Mesendoderm (in vitro differentiated cells): ENCODE measurements around the gene RAB11FIP3.
A peak's percentile ranks its signal among the peaks of the same experiment; 100 is the strongest.

Source experiments
- DNase-seq: peaks from one replicate; pipeline ENCODE4 v3.0.0; 2013
- H2AK5ac ChIP-seq: 2 replicates; pipeline ENCODE4 v1.6.1; 2013; ENCODE audit warnings: low read length, inconsistent platforms
- H2BK120ac ChIP-seq: 2 replicates; pipeline ENCODE4 v1.6.1; 2013; ENCODE audit warnings: low read depth, mild to moderate bottlenecking, low read length, moderate library complexity, mixed read lengths
- H2BK15ac ChIP-seq: replicated peaks from 2 replicates; pipeline ENCODE4 v1.6.1; 2013; ENCODE audit warnings: low read depth, mild to moderate bottlenecking, moderate library complexity
- H2BK5ac ChIP-seq: 2 replicates; pipeline ENCODE4 v1.6.1; 2013; ENCODE audit warnings: low read length, inconsistent platforms
- H3K18ac ChIP-seq: 2 replicates; pipeline ENCODE4 v1.6.1; 2013; ENCODE audit warnings: mild to moderate bottlenecking, low read length, mixed read lengths
- H3K23ac ChIP-seq: one replicate; pipeline ENCODE4 v1.6.1; 2013; ENCODE audit warnings: low read length
- H3K27ac ChIP-seq: 2 replicates; pipeline ENCODE4 v1.5.1; 2013; ENCODE audit warnings: low read depth, mild to moderate bottlenecking, inconsistent platforms, low read length, moderate library complexity
- H3K27me3 ChIP-seq: 2 replicates; pipeline ENCODE4 v1.6.1; 2013; ENCODE audit warnings: low read length, control low read depth, mild to moderate bottlenecking, inconsistent platforms; ENCODE audit not compliant: insufficient read depth, poor library complexity
- H3K36me3 ChIP-seq: 2 replicates; pipeline ENCODE4 v1.6.1; 2013; ENCODE audit warnings: low read length, inconsistent platforms; ENCODE audit not compliant: control insufficient read depth, insufficient read depth
- H3K4ac ChIP-seq: one replicate; pipeline ENCODE4 v1.6.1; 2013; ENCODE audit warnings: low read depth, mild to moderate bottlenecking, low read length, moderate library complexity
- H3K4me1 ChIP-seq: 2 replicates; pipeline ENCODE4 v1.6.1; 2013; ENCODE audit warnings: low read depth, low read length, inconsistent platforms; ENCODE audit not compliant: control insufficient read depth
- H3K4me2 ChIP-seq: 2 replicates; pipeline ENCODE4 v1.6.1; 2013; ENCODE audit warnings: low read length
- H3K4me3 ChIP-seq: 2 replicates; pipeline ENCODE4 v1.5.1; 2013; ENCODE audit warnings: mild to moderate bottlenecking, low read length
- H3K56ac ChIP-seq: one replicate; pipeline ENCODE4 v1.6.1; 2013; ENCODE audit warnings: low read length
- H3K79me1 ChIP-seq: 2 replicates; pipeline ENCODE4 v1.6.1; 2013; ENCODE audit warnings: low read length, inconsistent platforms
- H3K79me2 ChIP-seq: 2 replicates; pipeline ENCODE4 v1.6.1; 2013; ENCODE audit warnings: mild to moderate bottlenecking, low read length; ENCODE audit not compliant: control insufficient read depth, insufficient read depth
- H3K9ac ChIP-seq: 2 replicates; pipeline ENCODE4 v1.6.1; 2013; ENCODE audit warnings: low read length, inconsistent platforms
- H4K5ac ChIP-seq: one replicate; pipeline ENCODE4 v1.6.1; 2013; ENCODE audit warnings: low read length
- H4K8ac ChIP-seq: one replicate; pipeline ENCODE4 v1.6.1; 2013; ENCODE audit warnings: low read depth, mild to moderate bottlenecking, control low read depth, low read length, moderate library complexity
- WGBS: extraction: QIAGEN DNeasy Blood & Tissue Kit; methylation state at CpG from one replicate; pipeline ENCODE4 v1.1.7; 2013; ENCODE audit warnings: low lambda C conversion rate, missing lambda C conversion rate; ENCODE audit not compliant: insufficient coverage; ENCODE audit errors: extremely low coverage; 5-methylcytosine and 5-hydroxymethylcytosine counted together

The RAB11FIP3 gene

DNA sequence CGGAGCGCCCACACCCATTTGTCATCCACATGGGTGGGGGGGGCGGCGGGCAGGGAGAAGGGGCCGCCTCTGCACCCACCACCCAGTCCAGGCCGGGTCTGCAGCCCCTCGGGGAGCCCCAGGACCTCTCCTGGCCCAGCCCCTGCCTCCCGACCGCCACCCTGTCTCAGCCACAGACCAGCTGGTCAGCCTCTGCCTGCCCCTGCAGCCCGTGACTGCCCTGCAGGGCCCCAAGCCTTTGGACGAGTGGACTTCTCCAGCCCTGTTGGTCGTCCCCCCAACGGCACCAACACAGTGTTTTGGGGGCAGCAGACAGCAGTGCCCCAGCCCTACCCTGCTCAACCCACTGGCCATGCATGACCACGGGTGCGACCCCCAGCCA, 136.0 kb downstream of the RAB11FIP3 start:
- Histone ChIP-seq H2BK5ac (no peak overlapping the region), H3K4ac (no peak overlapping the region), H3K79me2 (no peaks in the 10 kb centered on the region), H3K4me2 (no peak overlapping the region), H3K79me1 (no peaks in the 10 kb centered on the region), H2BK120ac (no peak overlapping the region), H3K4me3 (no peak overlapping the region), H3K56ac (no peak overlapping the region), H4K5ac (no peak overlapping the region), H3K27ac (no peak overlapping the region), H2AK5ac (no peak overlapping the region), H3K9ac (no peak overlapping the region), H4K8ac (no peak overlapping the region), H3K27me3 (peaks cover 10% of the 10 kb centered on the region), H3K18ac (no peak overlapping the region), H3K4me1 (no peaks in the 10 kb centered on the region), H3K36me3 (no peaks in the 10 kb centered on the region), H3K23ac (peak overlapping the region; percentile 45), H2BK15ac (no peak overlapping the region)
- no peak for DNase-seq
- WGBS: no CpG with 5 or more reads among the region's 15 CpGs

DNA sequence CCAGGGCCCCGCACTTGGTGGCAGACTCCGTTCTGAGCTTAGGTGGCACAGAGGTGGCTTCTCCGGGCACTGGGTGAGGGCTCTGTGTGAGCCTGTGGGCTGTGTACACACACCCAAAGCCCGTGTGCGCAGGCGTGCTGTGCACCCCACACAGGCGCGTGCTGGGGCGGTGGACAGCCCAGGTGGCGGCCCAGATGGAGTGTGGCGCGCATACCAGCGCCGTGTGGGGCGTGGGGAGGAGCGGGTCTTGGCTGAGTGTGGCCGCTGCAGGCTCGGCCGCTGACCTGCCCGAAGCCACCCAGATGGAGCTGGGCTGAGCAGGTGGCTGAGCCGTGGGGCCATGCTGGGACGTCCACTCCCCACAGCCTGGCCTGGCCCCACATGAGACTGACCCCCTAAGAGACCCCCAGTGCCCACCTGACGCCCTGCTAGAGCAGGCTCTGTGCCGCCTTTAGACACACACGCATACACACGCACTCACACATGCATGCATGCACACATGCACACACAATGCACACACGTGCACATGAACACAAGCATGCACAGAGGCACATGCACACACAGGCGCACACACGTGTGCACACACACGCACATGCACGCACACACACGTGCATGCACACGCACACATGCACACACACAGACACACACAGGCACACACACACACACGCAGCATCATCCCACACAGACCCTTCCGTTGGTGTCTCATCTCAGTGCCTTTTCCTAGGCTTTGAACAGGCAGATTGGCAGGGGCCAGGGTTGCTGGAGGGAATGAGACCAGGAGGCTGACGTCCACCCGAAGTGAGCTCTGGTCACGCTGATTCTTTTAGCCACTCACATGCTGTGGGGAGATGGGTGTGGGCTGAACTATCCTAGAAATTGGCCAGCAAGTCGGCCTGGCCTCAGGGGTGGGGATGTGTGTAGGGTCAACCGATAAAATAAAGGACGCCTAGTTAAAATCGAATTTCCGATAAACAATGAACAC, 136.8 kb downstream of the RAB11FIP3 start:
- Histone ChIP-seq H3K4me1 (peaks cover 2% of the 10 kb centered on the region), H3K27me3 (peaks cover 10% of the 10 kb centered on the region), H3K36me3 (no peaks in the 10 kb centered on the region), H3K56ac (no peak overlapping the region), H3K4me2 (no peak overlapping the region), H3K18ac (no peak overlapping the region), H2AK5ac (no peak overlapping the region), H3K79me1 (no peaks in the 10 kb centered on the region), H4K5ac (no peak overlapping the region), H2BK15ac (no peak overlapping the region), H3K4ac (no peak overlapping the region), H2BK5ac (no peak overlapping the region), H3K4me3 (no peak overlapping the region), H2BK120ac (no peak overlapping the region), H3K23ac (peak overlapping the region; percentile 45), H4K8ac (no peak overlapping the region), H3K9ac (no peak overlapping the region), H3K27ac (no peak overlapping the region), H3K79me2 (no peaks in the 10 kb centered on the region)
- WGBS: no CpG with 5 or more reads among the region's 43 CpGs
- no peak for DNase-seq

DNA sequence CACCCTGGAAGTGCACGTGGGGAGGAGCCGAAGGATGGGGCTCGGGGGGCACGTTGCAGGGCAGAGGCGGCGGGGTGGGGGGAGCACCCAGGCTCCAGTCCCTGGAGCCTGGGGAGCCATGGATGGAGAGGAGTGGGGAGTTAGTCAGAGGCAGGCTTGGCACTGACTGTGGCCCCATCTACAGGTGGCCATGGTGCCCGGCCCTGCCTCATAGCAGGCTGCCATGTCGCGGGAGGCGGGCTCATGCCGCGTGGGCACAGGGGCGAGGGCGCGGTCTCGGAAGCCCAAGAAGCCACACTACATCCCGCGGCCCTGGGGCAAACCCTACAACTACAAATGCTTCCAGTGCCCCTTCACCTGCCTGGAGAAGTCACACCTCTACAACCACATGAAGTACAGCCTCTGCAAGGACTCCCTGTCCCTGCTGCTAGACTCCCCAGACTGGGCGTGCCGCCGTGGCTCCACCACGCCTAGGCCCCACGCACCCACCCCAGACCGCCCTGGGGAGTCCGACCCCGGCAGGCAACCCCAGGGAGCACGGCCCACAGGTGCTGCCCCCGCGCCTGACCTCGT, 137.7 kb downstream of the RAB11FIP3 start:
- H3K4me2 ChIP-seq: no peak overlapping the region

DNA sequence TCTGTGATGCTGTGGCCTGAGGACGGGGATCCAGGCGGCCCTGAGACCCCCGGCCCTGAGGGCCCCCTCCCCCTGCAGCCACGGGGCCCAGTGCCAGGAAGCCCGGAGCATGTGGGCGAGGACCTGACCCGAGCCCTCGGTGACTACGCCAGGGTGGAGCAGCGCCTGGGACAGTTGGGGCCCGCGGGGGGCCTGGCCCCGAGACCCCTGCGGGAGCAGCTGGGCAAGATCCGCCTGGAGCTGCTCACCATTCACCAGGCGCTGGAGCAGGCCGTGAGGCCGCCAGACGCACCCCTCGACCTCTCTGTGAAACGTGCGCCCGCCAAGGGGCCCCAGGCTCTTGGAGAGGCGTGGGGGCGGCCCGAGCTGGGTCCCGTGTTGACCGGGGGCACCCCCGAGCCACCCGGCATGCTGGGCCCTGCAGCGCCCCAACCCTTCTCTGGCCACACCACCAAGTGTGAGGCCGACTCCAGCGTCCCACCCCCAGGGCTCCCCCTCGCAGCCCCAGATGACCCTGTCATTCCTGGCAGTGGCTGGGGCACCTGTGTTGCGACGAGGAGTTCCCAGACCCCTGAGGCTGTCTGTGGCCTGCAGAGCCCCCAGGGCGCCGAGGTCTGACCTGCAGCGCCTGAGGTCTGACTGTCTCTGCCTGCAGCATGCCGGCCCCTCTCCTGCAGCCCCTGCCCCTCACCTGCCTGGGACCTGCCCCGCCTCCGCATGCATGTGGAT, 139.4 kb downstream of the RAB11FIP3 start:
- H3K4me3 ChIP-seq: no peak overlapping the region
- no peak for DNase-seq
- H3K23ac ChIP-seq: no peak overlapping the region
- no peak overlapping the region for H3K4me2 ChIP-seq
- no peak overlapping the region for H3K27ac ChIP-seq
- H3K56ac ChIP-seq: no peak overlapping the region
- peaks cover 5% of the 10 kb centered on the region for H3K27me3 ChIP-seq
- no peaks in the 10 kb centered on the region for H3K79me1 ChIP-seq
- WGBS: no CpG with 5 or more reads among the region's 42 CpGs
- no peak overlapping the region for H2BK5ac ChIP-seq
- H3K9ac ChIP-seq: no peak overlapping the region
- H2BK15ac ChIP-seq: no peak overlapping the region
- H3K36me3 ChIP-seq: no peaks in the 10 kb centered on the region
- no peak overlapping the region for H2BK120ac ChIP-seq
- H2AK5ac ChIP-seq: no peak overlapping the region
- H4K5ac ChIP-seq: no peak overlapping the region
- no peaks in the 10 kb centered on the region for H3K79me2 ChIP-seq
- H4K8ac ChIP-seq: no peak overlapping the region
- no peak overlapping the region for H3K18ac ChIP-seq
- no peak overlapping the region for H3K4ac ChIP-seq
- peaks cover 4% of the 10 kb centered on the region for H3K4me1 ChIP-seq

More for the DNA sequence above, 137.7 kb downstream of the RAB11FIP3 start:
- no peak overlapping the region for H3K4ac ChIP-seq
- H2BK120ac ChIP-seq: no peak overlapping the region
- no CpG with 5 or more reads among the region's 30 CpGs for WGBS
- H2BK5ac ChIP-seq: no peak overlapping the region
- H3K27me3 ChIP-seq: peaks cover 10% of the 10 kb centered on the region
- no peak overlapping the region for H4K5ac ChIP-seq
- H3K18ac ChIP-seq: no peak overlapping the region
- H3K23ac ChIP-seq: no peak overlapping the region
- DNase-seq: no peak
- no peaks in the 10 kb centered on the region for H3K36me3 ChIP-seq
- H3K56ac ChIP-seq: no peak overlapping the region
- H4K8ac ChIP-seq: no peak overlapping the region
- H3K79me2 ChIP-seq: no peaks in the 10 kb centered on the region
- H3K4me1 ChIP-seq: peaks cover 2% of the 10 kb centered on the region
- no peak overlapping the region for H3K9ac ChIP-seq
- H3K79me1 ChIP-seq: no peaks in the 10 kb centered on the region
- no peak overlapping the region for H2BK15ac ChIP-seq
- no peak overlapping the region for H2AK5ac ChIP-seq
- H3K27ac ChIP-seq: no peak overlapping the region
- no peak overlapping the region for H3K4me3 ChIP-seq

DNA sequence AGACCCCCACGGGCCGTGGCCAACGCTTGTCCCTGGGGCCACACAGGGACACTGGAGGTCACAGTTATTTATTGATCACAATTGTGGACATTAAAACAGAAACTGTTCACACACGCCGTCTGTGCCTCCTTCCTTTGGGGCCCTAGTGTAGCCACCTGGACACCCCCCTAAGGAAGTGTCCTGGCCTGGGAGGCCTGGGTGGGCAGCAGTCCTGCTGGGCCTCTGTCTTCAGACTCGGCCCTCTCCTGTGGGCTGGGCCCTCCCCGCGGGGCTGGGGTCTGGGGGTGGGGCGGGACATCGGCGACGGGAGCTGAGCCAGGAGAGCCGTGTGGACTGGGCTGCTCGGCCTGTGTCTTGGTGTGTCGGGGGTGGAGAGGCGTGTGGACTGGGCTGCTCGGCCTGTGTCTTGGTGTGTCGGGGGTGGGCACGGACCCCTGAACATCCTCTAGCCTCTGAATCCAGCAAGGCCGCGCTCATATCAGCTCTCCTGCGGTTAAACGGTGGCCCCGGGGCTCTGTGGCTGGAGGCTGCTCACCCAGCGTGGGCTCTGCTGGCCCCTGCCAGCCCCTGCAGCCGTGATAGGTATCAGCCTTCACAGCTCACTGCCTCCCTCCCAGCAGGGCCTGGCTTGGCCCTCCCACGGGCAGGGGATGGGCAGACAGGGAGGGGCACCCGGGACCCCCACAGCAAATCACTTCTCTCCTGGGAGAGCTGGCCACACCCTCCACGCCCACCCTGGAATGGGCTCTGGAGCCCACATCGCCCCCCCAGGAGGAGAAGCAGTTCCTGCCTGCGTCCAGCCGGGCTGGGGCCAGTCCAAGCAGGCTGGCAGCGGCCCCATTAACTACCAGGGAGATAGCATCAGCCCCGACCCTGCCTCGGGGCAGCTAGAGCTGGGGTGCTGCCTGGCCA, 140.2 kb downstream of the RAB11FIP3 start:
- Histone ChIP-seq H3K36me3 (no peaks in the 10 kb centered on the region), H3K56ac (peak overlapping the region; percentile 25), H3K79me1 (peaks cover under 1% of the 10 kb centered on the region), H3K23ac (no peak overlapping the region), H3K4me2 (no peak overlapping the region), H3K79me2 (peaks cover 3% of the 10 kb centered on the region), H2BK5ac (no peak overlapping the region), H2AK5ac (no peak overlapping the region), H3K18ac (no peak overlapping the region), H2BK120ac (no peak overlapping the region), H3K4ac (no peak overlapping the region), H4K5ac (no peak overlapping the region), H2BK15ac (no peak overlapping the region), H4K8ac (no peak overlapping the region), H3K4me3 (no peak overlapping the region), H3K9ac (no peak overlapping the region), H3K4me1 (peaks cover 4% of the 10 kb centered on the region), H3K27me3 (peaks cover 4% of the 10 kb centered on the region), H3K27ac (no peak overlapping the region)
- WGBS: no CpG with 5 or more reads among the region's 35 CpGs
- DNase-seq: no peak
